ENCODE data around the gene PDF. TPM values are rescaled to one million over a fixed set of nuclear protein-coding genes. Genes with fewer than 3 reads are reported as not detected.
"Not testable (repeated sequence)": the region's sequence is repeated elsewhere in the genome, so short reads cannot be mapped to it uniquely, and the experiment has no call there.

The PDF gene
- total RNA-seq, 3 donors from 2014 or later, result 13.9 to 20.2 (median 19.7) TPM

GRCh38 chr16:69298261-69298660 is 32.1 kb downstream of the PDF start:
- no peak for DNase-seq (ENCODE audit: low spot score in 2 of 2)
- Histone ChIP-seq H3K4me3 (no peak overlapping the region), H3K4me1 (no peaks in the 10 kb centered on the region), H3K27me3 (no peaks in the 10 kb centered on the region), H3K36me3 (no peaks in the 10 kb centered on the region), H3K27ac (no peak overlapping the region), H3K9me3 (no peaks in the 10 kb centered on the region)
- intact Hi-C loops (cut with DNase I; ENCODE audit: low total_unique reads), result no loop called here
- TF ChIP-seq, protein P1, sequence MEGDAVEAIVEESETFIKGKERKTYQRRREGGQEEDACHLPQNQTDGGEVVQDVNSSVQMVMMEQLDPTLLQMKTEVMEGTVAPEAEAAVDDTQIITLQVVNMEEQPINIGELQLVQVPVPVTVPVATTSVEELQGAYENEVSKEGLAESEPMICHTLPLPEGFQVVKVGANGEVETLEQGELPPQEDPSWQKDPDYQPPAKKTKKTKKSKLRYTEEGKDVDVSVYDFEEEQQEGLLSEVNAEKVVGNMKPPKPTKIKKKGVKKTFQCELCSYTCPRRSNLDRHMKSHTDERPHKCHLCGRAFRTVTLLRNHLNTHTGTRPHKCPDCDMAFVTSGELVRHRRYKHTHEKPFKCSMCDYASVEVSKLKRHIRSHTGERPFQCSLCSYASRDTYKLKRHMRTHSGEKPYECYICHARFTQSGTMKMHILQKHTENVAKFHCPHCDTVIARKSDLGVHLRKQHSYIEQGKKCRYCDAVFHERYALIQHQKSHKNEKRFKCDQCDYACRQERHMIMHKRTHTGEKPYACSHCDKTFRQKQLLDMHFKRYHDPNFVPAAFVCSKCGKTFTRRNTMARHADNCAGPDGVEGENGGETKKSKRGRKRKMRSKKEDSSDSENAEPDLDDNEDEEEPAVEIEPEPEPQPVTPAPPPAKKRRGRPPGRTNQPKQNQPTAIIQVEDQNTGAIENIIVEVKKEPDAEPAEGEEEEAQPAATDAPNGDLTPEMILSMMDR (IDR thresholded peaks at IDR 0.05), result no peak
- TF ChIP-seq POLR2AphosphoS5 (IDR thresholded peaks at IDR 0.05), result no peak

GRCh38 chr16:69296771-69297170 is 33.6 kb downstream of the PDF start:
- H3K27me3 ChIP-seq; H3K36me3 ChIP-seq; H3K4me3 ChIP-seq; H3K9me3 ChIP-seq; intact Hi-C loops (cut with DNase I; ENCODE audit: low total_unique reads); H3K27ac ChIP-seq; H3K4me1 ChIP-seq; DNase-seq (ENCODE audit: low spot score in 2 of 2): not testable (repeated sequence)

DNA sequence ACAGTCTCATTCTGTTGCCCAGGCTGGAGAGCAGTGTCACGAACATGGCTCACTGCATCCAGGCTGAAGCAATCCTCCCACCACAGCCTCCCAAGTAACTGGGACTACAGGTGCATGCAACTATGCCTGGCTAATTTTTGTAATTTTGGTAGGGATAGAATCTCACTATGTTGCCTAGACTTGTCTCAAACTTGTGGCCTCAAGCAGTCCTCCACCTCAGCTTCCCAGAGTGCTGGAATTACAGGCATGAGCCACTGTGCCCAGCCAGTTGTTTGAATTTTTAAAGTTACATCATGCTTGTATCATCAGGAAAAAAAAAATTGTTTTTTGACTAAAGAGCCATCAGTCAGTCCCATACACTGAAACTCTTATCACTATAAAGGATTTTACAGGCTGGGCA is 36.3 kb downstream of the PDF start:
- Histone ChIP-seq H3K4me3 (no peak overlapping the region), H3K4me1 (no peaks in the 10 kb centered on the region), H3K9me3 (no peaks in the 10 kb centered on the region), H3K36me3 (no peaks in the 10 kb centered on the region), H3K27me3 (no peaks in the 10 kb centered on the region), H3K27ac (no peak overlapping the region)
- TF ChIP-seq POLR2A (IDR thresholded peaks at IDR 0.05), result no peak
- TF ChIP-seq, protein P1 (IDR thresholded peaks at IDR 0.05), result no peak
- intact Hi-C loops (cut with DNase I; ENCODE audit: low total_unique reads), result no loop called here
- peak in 1 of 2 donors; percentile 44 for DNase-seq (ENCODE audit: low spot score in 2 of 2)

DNA sequence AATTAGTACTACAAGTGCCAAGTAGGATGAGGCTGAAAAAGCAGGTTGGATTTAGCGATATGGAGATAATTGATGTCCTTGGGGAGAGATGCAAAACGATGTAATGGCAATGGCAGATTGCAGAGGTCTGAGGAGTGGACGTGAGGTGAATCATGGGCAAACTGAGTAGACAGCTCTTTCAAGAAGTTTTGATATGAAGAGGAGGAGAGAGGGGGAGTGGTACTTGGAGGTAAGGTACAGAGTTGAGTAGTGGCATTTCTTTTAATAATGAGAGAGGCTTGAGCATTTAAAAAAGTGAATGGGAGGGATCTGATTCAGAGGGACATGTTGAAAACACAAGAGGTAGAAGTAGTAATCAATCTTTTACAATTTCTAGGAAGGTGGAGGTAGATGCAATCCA is 37.0 kb downstream of the PDF start:
- no peaks in the 10 kb centered on the region for H3K36me3 ChIP-seq
- H3K27me3 ChIP-seq, result no peaks in the 10 kb centered on the region
- intact Hi-C loops (cut with DNase I; ENCODE audit: low total_unique reads), result no loop called here
- H3K4me1 ChIP-seq, result no peaks in the 10 kb centered on the region
- DNase-seq (ENCODE audit: low spot score in 2 of 2), result no peak
- H3K4me3 ChIP-seq, result no peak overlapping the region
- no peak for TF ChIP-seq POLR2AphosphoS5 (IDR thresholded peaks at IDR 0.05)
- TF ChIP-seq, protein P1 (IDR thresholded peaks at IDR 0.05), result no peak
- no peak for TF ChIP-seq POLR2A (IDR thresholded peaks at IDR 0.05)
- no peaks in the 10 kb centered on the region for H3K9me3 ChIP-seq
- H3K27ac ChIP-seq, result peak overlapping the region in 1 of 2 donors; percentile 29

DNA sequence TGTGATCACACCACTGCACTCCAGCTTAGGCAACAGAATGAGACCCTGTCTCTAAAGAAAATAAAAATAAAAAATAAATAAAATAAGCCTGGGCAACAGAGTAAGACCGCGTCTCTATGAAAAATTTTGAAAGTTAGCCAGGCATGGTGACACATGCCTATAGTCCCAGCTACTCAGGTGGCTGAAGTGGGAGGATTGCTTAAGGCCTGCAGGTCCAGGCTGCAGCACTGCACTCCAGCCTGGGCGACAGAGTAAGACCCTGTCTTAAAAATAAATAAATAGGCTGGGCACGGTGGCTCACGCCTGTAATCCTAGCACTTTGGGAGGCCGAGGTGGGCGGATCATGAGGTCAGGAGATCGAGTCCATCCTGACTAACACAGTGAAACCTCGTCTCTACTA is 38.7 kb downstream of the PDF start:
- H3K4me1 ChIP-seq; intact Hi-C loops (cut with DNase I; ENCODE audit: low total_unique reads); H3K27ac ChIP-seq; H3K36me3 ChIP-seq; H3K4me3 ChIP-seq; H3K27me3 ChIP-seq; DNase-seq (ENCODE audit: low spot score in 2 of 2); H3K9me3 ChIP-seq: not testable (repeated sequence)

GRCh38 chr16:69286941-69287713 is 43.3 kb downstream of the PDF start:
- no peak for TF ChIP-seq POLR2A (IDR thresholded peaks at IDR 0.05)
- peak in 1 of 3 donors; percentile 41 for TF ChIP-seq POLR2AphosphoS5 (IDR thresholded peaks at IDR 0.05)
- TF ChIP-seq, protein P1 (IDR thresholded peaks at IDR 0.05), result peak; percentile 39 to 71 (median 62)
- Histone ChIP-seq H3K9me3 (no peaks in the 10 kb centered on the region), H3K27ac (peak overlapping the region in 1 of 2 donors; percentile 22), H3K4me1 (no peaks in the 10 kb centered on the region), H3K36me3 (no peaks in the 10 kb centered on the region), H3K4me3 (no peak overlapping the region), H3K27me3 (no peaks in the 10 kb centered on the region)
- no peak for DNase-seq (ENCODE audit: low spot score in 2 of 2)
- intact Hi-C loops (cut with DNase I; ENCODE audit: low total_unique reads), result no loop called here

Measured in breast epithelium (tissue), 4 donors.